GM18867 (cell line): ENCODE results near the gene CLDN2.

Source experiments
- ATAC-seq: cut with Tn5 transposase; IDR thresholded peaks from one replicate; pipeline ENCODE4 v1.9.1; 2021; ENCODE audit warnings: mild to moderate bottlenecking, moderate library complexity; ENCODE audit not compliant: unreplicated experiment

The CLDN2 gene

DNA sequence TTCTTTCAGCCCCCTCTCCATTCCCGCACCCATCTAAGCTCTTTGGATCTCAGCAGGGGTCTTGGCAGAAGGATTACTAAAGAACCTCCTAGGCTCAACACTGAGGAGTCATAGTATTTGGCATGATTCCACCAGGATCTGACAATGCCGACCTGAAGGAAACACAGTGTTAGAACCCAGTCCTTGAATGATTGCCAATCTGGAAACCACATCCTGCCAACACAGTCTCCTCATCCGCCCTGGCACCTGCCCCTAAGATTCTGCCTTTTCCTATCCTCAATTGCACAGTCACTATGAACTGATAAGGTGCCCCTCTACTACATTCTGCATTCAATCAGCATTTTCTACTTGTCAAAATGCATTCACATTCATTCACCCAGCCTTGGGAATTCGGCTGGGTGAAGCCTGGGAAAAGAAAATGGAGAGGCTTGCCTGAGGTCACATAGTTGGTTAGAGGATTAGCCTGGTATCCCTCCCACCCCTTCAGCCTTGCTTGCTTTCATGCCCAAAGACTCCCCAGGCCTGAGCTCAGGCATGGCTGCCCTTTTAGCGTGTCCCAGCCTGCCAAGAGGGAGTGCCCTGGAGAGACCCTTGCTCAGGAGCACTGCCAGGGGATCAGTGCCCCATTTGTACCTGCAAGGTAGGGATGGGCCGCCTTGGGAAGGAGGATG, 2.2 kb upstream of the CLDN2 start:
- ATAC-seq = no peak

DNA sequence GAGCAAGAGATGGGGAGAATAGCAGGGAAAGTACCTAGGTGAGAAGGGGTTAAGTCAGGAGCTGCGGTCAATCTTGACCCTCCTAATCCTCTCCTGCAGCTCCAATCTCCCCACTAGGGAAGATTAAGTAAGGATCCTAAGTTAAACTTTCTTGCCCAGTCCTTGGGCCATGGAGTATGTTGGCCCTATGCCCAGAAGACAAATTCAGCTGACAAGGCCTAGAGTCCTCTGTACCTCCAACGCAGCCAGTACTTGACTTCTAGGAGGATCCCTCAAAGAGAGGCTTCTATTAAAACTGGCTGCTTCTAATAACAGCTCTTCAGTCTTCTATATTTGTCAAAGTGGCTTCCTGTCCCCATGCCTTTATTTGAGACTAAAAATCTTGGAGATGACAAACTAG, 1.4 kb downstream of the CLDN2 start:
- ATAC-seq = no peak

DNA sequence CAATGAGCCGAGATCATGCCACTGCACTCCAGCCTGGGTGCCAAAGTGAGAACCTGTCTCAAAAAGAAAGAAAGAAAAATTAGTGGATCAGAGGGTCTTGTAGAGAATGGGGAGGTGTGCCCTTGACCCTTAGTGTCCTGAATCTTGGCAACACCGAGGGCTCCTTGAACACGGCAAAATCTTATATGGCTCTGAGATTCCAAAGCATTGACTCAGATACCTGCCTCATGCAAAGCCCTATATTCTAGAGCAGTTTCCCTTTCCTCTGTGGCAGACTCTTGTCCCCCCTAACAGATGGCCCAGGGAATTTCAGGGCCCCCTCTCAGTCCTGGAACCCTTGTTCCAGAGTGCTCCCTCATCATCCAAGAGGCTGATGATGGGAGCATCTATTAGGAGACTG, 6.8 kb downstream of the CLDN2 start:
- no peak for ATAC-seq

- no peak for ATAC-seq
Observed at GRCh38 chrX:106927700-106928099, 7.5 kb downstream of the CLDN2 start.

DNA sequence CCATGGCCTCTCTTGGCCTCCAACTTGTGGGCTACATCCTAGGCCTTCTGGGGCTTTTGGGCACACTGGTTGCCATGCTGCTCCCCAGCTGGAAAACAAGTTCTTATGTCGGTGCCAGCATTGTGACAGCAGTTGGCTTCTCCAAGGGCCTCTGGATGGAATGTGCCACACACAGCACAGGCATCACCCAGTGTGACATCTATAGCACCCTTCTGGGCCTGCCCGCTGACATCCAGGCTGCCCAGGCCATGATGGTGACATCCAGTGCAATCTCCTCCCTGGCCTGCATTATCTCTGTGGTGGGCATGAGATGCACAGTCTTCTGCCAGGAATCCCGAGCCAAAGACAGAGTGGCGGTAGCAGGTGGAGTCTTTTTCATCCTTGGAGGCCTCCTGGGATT, 8.0 kb downstream of the CLDN2 start:
- no peak for ATAC-seq

DNA sequence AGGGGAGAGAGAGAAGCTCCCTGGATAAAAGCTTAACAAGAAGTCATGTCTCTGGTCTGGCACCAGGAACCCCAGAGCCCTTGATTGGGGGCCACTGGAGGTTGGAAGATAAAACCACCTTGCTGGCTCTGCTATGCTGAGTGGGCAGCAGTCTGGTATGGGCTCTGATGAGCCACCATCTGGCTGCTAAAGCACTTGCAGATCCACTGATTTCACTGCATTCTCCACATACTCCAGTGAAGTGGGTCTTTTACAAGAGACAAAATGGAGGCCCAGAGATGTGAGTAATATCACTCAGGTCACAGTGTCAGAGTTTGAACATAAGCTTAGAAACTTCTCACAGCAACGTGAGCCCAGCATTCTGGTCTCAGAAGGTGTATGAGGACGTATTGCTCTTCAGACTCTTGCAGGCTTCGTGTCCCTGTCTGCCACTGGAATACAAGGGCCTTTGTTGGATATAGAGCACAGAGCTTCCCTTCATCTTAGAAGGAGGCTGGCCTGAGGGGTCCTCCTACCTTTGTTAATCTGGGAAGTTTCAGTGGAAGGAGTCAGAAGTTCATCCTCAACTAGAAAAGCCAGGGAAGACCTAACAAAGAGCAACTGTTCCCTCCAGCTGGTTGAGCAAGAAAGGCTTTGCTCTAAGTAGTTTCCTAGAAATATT, 11.8 kb downstream of the CLDN2 start:
- ATAC-seq = no peak

DNA sequence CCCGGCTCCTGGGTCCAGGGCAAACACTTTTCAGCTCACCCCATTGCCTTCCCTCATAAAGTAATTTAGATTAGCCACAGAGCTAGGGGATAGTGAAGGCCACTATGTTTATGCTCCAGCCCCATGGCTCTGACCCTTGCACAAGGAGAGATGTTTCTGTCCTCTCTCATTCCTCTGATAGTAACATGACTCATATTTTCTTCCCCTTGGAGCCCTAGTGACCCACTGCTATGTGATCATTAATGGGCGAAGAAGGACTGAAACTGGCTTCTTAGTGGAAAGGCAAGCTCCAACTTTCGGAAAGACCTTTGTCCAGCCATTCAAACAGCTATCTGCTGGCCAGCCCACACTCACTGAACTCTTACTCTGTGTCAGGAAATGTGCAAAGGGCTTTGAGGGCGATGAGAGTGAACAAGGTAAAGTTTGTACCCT, 12.3 kb downstream of the CLDN2 start:
- ATAC-seq = no peak

DNA sequence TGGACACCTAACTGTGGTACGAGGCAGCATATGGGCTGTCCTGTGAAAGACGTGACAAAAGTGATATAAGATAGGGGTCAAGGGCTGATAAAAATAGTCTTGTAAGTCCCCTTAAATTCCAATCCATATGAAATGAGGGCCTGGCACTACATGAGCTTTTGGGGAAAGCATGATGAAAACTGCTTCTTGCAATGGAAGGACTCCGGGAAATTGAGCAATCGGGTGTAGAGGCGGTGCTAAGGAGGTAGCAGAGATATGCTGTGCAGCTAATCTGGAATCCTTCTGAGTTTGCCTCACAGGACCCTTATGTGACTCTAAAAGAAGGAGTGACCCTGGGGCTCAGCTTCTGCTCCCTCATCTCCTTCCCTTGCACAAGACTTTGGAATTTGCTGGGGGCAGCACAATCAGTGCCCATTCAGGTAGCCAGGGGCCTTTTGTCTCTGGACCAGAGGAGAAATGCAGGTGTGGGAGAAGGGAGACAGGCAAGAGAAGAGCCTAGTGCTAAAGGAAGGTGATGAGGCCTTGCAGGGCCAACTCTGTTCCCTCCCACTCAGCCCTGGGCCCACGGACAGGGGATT, 12.8 kb downstream of the CLDN2 start:
- ATAC-seq = no peak

DNA sequence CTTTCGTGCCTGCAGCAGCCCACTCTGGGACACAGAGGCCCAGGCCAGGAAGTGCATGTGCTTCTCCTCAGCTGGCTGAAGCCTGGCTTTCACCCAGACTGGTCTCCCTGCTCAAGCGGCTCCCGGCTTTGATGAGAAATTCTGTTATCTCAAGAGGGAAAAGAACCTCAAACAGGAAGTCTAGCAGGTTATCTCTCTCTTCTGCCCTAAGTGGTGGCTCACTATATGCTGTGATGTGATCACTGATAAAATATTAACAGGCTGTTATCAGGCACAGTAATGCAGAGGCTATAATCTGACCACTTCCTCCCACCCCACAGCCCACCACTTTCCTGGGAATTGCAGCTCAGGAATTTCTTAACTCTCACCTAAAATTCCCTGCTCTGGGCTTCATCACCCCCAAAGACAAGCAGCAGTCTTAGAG, 13.3 kb downstream of the CLDN2 start:
- no peak for ATAC-seq

- no peak for ATAC-seq
Observed at GRCh38 chrX:106935175-106935574, 15.0 kb downstream of the CLDN2 start.

DNA sequence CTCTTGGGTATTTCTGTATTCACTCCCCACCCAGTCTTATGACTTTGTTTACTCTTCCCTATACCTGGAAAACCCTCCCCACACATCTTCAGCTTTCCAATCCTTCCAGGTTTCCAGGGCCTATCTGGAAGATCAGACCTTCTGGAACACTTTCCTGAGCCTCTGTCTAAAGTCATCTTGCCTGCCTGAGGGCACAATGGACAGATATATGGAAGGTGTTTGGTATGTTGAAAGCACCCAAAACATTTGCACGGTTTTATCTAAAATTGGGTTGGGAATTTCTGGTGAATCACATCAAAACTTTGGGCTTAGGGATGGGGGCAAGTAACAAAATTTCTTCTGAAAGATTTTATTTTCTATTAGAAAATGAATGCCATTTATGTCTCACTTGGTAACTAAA, 16.0 kb downstream of the CLDN2 start:
- no peak for ATAC-seq

- no peak for ATAC-seq
Observed at GRCh38 chrX:106939566-106939965, 19.4 kb downstream of the CLDN2 start.

DNA sequence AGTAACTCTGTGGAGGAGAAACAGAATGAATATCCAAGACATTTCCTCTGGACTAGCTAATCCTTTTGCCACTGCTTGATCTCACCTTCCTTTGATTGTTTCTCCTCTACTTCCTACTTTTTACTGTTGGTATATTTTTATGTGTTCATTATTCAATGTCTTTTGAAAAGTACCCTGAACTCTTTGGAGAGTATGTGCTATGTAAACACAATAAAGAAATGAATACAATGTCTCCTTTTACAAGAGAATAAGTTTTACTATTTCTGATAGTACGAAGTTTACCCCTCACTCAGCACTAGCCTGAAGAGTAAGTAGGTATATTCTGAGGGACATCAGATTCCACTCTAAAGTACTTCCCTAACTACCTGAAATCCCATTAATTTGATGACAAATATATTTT, 19.9 kb downstream of the CLDN2 start:
- no peak for ATAC-seq

DNA sequence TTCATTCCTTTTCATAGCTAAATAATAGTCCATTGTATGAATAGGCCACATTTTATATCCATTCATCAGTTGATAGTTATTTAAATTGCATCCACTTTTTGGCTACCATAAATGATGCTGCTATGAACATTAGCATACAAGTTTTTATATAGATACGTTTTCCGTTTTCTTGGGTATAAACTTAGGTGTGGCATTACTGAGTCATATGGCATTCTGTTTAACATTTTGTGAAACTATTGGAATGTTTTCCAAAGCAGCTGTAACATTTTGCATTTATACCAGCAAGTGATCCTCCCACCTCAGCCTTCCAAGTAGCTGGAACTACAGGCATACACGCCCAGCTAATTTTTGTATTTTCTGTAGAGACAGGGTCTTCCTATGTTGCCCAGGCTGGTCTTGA, 26.3 kb downstream of the CLDN2 start:
- no peak for ATAC-seq

- ATAC-seq = no peak
Observed at GRCh38 chrX:106948641-106949040, 28.4 kb downstream of the CLDN2 start.

GRCh38 chrX:106949366-106949765, 29.2 kb downstream of the CLDN2 start:
- ATAC-seq = no peak

GRCh38 chrX:106950381-106950780, 30.2 kb downstream of the CLDN2 start:
- no peak for ATAC-seq

DNA sequence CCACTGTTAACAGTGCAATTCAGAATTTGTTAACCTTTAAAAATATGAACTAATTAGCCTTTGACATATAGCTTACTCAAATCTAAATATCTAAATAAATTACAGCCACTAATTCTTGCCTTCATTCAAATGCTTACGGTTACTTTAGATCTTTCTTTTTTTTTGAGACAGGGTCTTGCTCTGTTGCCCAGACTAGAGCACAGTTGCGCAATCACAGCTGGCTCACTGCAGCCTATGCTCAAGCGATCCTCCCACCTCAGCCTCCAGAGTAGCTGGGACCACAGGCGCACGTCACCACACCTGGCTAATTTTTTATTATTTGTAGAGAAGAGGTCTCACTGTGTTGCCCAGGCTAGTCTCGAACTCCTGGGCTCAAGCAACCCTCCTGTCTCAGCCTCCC, 31.0 kb downstream of the CLDN2 start:
- no peak for ATAC-seq

DNA sequence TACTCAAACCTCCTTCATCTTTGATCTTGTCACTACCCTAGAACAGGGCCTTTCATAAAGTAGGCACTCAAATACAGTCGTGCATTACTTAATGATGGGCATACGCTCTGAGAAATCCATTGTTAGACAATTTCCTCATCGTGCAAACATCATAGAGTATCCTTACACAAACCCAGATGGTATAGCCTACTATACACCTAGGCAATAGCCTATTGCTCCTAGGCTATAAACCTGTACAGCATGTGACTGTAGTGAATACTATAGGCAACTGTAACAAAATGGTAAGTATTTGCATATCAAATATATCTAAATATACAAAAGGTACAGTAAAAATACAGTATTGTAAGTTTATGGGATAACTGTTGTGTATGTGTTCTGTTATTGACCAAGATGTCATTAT, 31.9 kb downstream of the CLDN2 start:
- no peak for ATAC-seq

GRCh38 chrX:106952538-106952937, 32.3 kb downstream of the CLDN2 start:
- ATAC-seq = no peak

- ATAC-seq = no peak
Observed at GRCh38 chrX:106952988-106953387, 32.8 kb downstream of the CLDN2 start.

- ATAC-seq = no peak
Observed at GRCh38 chrX:106954041-106954440, 33.8 kb downstream of the CLDN2 start.
